ENCODE measurements around the gene CNNM3.

CNNM3 gene

DNA sequence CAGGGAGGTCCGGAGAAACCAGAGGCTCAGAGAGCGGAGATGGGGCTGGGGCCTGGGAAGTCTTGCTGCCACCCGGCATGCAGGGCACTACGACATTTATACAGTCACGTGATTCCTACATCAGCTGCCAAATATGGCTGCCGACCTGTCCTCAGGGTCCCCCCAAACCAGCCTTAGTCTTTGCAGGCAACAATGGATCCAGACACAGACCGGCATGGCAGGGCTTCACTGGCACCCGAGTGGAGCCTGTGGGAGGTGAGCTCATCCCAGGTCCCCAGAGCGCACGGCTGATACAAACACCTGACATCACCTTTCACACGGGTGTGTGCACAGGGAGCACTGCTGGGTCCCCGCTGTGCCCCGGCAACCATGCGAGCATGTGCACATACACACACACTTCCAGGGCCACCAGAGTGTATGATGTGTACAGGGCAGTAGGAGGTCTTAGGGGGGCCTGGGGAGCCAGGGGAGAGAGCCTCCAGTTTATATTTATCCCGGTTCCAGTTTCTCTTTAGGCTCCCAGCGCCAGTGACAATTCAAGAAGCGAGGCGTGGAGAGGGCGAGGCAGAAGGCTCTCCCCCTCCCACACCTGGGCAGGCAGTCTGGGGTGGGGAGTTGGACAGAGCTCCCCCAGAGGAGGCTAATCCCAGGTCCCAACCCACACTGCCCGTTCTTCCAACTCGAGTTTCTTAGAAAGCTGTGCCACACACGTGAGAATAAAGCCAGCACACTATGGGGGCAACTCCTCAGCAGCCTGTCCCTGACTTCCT, 51.1 kb downstream of the CNNM3 start:
- no peak for DNase-seq

DNA sequence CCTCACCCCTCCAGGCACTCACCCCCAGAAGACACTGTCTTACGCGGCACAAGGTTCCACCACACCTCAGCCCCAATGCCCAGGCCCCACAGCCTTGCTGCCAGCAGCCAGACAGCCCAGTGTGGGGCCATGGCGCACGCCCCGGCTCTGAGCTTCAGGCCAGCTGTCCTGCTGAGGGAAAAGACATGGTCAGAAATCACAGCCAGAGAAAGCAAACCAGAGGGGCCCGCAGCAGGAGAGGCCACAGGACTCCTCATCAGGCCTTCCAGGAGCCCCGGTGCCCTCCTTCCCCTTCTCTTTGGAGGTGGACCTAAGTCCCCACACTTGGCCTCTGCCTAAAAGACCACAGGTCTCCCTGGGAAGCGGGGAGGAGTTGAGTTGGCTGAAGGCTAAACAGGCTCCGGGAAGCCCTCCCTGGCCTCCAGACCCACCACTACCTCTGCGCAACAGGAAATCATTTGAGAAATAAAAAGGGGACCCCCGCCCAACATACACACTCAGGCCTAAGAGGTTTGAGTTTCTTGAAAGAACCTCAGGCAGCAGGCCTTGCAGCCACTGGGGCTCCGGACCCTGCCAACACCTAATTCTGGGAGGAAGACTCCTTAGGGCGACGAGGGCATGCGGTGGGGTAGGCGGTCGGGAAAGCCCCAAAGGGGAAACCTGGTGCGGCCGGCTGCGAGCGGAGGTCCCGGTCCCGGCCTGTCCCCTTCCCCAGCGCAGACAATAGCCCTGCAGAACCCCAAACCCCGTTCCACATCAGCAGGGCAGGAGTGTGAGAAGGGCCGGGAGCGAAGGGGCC, 51.9 kb downstream of the CNNM3 start:
- no peak for DNase-seq

DNA sequence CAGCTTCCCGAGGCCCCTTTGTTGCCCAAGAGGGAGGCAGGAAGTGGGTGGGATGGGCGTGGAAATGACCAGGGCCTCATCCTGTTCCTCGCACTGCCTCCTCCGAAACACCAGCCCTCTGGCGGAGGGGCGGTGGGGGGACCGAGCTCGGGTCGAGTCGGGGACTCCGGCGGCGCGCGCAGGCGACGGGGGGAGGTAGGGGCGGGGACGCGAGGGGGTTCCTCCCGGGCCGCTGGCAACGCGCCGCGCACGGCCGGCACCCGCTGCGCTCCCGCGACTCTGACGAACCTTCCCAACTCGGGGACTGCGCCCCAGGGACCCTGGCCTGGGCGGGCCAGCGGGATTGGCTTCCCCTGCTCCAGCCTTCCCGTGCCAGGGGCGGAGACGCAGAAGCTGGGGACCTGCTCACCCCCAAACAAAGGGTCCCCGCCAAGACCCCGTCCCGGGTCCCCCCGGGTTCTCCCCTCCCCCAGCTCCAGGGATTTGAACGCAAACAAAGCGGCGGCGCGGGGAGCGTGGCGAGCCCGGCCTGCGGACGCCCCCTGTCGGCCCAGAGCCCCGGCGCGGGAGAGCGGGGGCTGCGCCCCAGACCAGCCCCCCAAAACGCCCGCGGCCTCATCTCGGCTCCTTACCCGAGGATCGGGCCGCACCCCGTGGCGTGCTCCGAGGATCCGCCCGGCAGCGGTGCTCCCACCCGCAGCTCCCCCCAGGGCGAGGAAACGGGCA, 52.6 kb downstream of the CNNM3 start:
- DNase-seq, result peak; percentile 42

DNA sequence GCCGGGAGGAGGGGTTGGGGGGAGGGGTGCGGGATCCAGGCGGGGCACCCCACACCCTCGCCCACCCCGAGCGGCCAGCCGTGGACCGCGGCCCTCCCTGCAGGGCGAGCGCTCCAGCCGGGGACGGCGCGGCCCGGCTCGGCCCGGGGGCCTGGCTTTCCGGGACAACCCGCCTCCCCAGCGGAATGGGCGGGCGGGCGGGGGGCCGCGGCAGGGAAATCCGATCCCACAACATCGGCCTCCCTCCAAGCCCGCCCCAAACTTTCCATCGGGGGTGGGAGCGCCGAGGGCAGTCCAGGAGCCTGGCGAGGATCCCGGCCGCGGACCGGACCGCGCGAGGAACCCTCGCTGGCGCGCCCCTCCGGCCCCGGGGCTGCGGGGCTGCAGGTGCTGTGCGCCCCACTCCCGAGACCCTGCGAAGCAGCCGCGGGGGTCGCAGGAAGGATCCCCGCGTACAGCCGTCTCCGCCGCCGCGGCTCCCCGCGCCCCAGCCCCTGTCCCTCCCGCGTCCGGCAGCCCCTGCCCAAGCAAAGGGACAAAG, 53.3 kb downstream of the CNNM3 start:
- no peak for DNase-seq

DNA sequence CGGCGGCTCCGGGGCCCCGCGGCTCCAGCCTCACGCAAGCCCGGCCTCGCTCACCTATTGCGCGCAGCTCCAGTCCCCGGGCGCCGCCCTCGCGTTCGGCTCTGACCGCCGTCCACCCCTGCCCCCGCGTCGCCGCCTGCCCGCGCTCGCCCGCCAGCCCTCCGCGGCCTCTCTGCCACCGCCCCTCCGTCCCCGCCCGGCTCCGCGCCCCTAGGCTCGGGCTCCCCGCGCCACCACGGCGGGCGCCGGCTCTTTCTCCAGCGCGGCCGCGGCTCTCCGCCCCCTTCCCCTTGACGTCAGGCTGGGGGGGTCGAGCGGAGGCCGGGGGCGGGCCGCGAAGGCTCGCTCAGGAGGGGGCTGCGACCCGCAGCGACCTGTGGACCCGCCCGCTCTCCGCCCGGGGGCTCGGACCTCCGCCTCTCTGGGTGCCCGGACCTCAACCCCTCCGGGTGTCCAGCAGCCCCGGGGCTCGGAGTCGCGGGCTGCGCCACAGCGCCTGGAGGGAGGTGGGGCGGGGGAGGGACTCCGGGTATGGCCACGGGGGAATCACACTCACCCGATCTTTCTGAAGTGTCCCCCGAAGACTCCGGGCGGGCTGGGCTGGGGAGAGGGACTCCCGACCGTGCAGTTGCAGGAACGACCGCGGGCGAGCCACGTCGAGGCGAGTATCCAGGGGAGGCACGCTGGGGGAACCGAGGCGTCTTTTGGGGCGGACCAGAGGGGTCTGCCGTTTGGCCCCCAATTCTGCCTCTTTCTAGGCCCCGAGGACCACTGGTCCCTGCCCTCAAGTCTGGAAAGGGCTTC, 54.0 kb downstream of the CNNM3 start, which contains the start of gene SEMA4C:
TSS of gene SEMA4C (minus strand) at position 259 of the 804 bp plus-strand sequence. CDS start 2,194 bp downstream, outside the sequence.
- no peak for DNase-seq

DNA sequence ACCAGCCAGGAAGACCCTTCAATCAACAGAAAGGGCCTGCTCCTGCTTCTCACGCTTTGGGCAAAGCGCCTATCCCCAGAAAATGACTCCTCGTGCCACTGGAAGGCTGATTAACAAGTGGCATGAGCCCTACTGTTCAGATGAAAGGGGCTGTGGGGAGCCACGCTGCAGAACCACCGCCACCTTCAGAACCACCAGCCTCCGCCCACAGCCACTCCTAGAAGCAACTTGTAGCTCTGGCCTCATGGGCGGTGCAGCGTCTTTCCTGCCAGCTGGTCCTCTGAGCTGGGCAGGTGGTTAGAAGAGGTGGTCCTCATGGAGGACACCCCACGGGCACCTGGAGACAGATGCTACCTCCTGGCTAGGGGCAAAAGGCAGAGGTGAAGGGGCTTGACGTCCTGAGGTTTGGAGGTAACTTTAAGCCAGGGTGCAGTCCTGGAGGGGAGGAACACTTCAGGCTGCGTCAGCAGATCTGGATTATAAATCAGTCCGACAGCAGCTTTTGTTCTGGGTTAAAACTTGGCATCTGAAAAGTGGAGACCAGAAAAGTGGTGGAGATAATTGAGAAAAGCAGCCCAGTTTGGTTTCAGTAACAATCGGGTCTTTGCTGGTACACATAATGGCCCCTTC, 54.7 kb downstream of the CNNM3 start:
- no peak for DNase-seq

DNA sequence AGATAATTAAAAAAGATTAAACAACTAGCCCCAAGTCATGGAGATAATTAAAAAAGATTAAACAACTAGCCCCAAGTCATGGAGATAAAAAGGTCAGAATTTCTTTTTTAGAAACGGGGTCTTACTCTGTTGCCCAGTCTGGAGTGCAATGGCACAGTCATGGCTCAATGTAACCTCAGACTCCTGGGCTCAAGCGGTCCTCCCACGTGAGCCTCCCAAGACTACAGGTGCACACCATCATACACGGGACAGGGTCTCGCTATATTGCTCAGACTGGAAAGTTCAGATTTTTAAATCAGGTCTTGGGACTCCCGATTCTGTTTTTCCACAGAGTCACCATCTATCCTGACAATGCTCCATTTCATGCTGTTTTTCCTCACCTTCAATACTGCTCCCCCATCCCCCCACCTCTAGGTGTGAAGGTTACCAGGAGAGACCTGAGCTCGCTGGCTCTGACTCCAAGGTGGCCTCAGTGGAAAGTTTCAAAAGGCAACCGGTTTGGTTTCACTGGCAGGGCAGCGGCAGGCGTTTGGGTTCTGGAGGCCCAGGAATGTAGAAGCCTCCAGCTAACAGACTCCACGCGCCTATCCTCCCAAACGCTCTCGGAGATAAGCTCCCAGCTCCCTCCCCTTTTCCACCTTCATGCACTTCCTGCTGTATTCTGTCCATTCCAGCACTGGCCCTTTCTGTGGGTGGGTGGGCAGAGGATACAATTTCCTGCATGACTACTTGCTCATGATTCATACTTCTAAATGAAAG, 56.7 kb downstream of the CNNM3 start:
- no peak for DNase-seq

DNA sequence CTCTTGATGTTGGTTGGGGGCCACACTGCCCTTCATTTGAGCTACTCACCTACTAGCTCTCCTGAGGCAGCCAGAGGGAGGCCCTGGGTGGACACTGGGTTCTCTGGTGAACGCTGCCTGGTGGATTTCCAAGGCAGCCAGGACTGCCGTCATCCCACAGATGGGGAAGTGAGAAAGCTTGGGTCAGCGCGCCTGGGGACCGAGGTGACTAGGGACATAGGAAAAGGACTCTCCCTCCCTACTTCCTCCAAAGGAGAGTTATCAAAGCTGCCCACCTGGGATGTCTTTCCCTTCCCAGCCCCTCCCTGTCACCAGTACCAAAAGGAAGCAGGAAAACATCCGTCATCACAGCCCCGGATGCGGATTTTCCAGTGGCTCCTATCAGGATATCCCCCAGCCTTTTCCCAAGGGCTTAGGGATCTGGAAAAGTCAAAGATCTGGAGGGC, 57.6 kb downstream of the CNNM3 start:
- DNase-seq, result no peak

DNA sequence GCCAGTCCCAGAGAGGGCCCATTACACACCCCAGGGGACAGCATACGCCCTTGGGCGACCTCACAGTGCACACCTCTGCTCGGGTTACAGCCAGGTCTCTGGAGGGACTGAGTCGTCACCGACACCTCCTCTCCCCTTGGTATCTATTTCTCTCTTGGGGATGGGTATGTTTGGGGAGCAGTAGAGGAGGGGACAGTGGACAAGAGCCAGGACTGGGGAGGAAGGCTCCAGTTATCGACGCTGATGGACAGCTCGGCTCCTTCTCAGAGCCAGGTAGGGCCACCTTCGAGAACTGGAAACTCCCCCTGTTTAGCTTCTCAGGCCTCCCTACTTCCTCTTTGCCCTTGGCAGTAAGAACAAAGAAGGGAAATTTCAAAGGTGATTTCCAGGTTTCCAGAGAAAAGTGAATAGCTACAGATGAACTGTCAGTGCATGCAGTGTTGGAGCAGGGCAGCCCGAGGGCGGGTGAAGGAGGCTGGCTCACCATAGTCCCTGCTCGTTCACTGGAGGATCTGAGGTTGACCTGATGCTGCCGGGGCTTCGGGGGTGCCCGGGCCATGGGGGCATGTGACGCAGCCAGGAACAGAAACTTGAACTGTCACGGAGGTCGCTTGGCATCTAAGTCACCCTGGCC, 58.2 kb downstream of the CNNM3 start:
- no peak for DNase-seq

DNA sequence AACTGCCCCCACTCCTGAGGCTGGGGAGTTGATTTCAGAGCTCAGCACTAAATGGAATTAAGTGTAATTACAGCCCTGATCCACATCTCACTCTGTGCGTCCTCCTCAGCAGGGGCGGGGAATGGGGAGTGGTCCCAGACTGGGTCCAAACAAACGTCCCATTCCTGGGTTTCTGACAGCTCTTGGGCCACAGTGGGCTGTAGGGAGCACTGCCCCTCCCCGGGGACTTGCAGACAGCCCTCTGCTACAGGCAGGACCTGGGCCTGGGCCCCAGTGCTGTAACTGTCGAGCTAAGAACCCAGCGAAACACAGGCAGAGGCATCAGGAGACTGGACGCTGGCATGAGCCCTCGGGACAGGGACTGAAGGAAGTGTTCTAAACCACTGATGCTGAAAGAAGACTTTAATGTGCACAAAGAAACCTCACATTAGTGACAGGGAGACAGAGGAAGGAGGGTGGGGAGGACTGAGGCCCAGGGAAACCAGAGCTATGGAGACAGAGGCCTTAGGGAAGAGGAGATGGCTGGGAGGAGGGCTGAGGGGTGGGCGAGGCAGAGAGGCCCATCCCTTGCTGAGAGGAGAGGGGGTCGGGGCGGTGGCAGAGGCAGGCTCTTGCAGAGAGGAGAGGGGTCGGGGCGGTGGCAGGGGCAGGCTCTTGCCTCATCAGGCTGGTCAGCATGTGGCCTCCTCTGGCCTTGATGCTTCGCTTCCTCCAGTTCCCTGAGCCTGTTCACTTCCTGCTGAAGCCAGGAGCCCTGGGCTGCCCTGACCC, 59.6 kb downstream of the CNNM3 start:
- no peak for DNase-seq

DNA sequence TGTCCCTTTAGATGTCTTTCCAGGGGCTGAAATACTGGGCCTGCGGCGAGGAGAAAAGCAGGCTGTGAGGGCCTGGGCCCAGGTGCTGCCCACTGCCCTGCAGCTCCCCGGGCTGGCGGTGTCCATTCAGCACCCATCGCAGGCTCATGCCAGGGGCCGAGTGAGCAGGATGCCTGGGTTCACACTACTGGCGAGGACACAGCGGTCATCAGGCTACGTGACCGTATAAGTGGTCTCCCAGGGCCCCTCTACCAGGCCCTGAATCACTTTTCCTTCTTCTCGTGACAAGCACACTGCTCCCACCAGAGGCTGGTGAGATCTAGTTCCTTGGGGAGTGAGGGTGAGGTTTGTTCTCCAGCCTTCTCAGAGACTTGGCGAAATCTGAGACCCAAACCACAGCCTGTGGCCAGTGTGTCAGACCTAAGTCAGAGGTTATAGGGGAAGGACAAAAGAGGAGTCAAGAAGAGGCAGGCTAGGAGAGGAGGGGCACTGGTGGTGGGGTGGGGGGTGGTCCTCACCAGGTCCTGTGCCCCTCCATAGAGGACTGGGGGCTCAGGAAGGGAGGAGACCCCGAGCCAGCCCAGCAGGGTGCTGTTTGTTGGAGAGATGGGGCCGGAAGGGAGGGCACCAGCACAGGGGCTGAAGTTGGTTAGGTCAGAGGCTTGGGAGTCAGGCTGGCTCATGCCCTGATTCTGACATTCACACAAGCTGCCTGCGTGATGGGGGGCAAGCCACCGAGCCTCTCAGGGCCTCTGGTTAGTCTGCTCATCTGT, 60.4 kb downstream of the CNNM3 start:
- no peak for DNase-seq

DNA sequence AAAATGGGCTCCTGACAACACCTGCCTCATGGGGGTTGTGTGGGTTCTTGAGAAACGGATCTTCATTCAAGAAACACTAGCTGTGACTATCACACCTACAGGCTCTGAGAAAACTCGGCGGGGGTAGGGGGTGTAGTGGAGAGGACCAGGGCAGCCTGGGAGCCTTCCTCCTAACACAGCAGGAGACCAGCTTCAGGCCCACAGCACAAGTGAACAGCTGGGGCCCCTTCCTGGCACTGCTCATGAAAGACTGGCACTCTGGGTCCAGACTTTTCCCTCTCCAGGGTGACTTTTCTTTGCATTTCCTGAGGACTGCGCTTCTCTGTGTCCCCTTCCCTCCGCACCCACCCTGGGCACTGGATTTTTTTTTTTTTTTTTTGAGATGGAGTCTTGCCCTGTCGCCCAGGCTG, 61.0 kb downstream of the CNNM3 start:
- DNase-seq, result no peak

DNA sequence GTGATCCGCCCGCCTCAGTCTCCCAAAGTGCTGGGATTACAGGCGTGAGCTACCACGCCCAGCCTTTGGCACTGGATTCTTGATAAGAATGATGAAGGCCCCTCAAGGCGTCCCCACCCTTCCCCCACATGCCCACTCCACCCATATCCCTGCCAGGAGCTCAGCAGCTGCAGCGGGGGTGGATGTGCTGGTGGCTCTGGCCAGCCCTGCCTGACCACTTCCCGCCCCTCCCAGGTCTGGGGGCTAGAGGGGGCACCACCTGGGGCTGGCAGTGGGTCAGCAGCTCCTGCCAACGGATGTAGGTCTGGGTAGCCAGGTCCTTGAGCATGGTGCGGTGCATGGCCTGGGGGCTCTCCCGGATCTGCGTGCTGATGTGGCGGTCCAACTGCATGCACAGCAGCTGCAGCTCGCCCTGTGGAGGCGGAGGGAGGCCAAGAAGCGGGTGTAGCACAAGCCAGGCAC, 61.6 kb downstream of the CNNM3 start:
- no peak for DNase-seq

DNA sequence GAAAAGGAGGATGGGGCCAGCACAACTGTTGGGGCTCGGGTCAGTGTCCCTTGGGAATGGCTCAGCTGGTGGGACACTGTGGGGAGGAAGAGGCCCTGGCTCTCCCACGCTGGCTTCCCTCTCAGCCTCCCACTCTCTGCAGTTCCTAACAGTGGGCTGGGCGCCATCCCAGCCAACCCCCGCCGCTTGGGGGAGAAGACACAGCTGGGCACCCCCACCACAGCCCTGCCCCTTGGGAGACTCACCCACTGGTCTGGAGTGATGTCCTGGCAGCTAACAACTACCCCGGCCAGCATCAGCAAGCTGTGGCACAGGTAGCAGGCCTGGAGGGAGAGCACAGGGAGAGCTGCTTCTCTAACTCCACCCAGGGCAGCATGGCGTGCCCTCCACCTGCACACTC, 62.1 kb downstream of the CNNM3 start:
- DNase-seq, result no peak

DNA sequence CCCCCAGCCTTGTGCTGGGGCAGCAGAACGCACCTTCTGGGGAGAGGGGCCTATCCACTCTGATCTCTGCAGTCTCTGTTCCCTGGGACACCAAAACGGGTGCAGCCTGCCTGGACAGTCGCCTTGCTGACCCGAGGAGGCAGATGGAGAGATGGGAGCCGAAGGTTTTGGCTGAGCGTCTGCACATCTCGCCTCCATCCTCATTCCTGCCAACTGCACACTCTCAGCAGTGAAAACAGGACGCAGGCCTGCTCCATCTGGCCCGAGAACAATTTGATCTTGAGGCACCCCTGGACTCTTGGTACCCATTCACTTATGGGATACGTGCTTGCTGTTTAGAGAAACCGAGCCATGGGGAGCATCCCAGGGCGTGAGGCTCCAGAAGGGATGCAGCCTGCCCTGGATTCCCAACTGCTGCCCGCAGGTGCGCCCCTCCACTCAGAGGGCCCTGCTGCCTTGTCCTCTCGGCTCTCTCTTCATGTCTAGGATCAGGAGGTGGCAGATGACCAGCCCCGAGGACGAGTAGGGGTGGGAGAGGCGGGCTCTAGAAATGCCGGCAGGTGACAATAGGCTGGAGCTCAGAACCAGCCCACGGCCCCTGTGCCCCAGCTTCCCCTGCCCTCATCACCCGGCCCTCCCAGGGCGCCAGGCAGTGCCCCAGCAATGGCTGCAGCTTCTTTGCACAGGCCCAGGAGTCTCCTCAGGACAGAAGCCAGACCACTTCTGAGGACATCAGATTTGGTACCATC, 62.9 kb downstream of the CNNM3 start:
- DNase-seq, result no peak

DNA sequence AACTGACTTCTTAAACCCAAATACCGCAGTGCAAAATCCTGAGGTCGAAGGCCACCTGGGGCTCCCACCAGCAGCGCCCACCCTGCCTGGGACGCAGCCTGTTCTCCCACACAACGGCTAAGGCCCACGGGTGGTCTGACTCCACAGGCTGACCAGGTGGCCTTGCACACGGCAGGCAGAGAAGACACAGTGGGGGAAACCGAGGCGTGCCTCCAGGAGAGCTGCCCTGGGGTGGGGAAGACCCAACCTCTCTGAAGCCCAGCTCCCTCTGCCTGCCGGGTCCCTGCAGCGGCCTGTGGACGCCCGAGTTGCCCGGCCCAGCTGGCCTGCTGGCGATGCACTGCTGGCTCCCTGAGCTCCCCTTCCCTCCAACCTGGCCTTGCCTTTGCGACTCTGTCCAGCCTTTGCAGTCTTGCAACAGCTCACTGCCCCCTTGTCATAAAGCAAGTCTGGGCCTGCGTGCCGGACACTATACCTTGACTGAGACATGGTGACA, 63.5 kb downstream of the CNNM3 start:
- no peak for DNase-seq

DNA sequence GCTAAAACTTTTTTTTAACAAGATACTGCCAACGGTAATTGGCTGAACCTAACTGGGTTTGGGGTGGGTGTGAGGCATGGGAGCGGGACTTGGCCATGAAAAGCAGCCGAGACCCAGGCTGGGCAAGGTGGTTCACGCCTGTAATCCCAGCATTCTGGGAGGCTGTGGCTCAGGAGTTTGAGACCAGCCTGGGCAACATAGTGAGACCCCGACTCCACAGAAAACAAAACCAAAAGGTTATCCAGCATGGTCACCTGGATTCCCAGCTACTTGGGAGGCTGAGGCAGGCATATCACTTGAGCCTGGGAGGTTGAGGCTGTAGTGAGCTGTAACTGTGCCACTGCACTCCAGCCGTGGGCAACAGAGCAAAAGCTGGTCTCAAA, 64.8 kb downstream of the CNNM3 start:
- no peak for DNase-seq

Data from NCI-H2171 (cell line).